Cardiac fibroblast (primary cell): ENCODE data around the gene SPATA45.

Experiments used
- DNase-seq, 2 donors: peaks; one replicate each; pipeline versions ENCODE4 v3.0.0 to v3.0.0-alpha.2; 2010; ENCODE audit warnings: low read depth in 2 of 2
- H3K4me3 ChIP-seq, 2 donors: replicated peaks in 1 of 2; 1 replicate in 1 of 2; 2 replicates in 1 of 2; pipeline ENCODE4 v1.5.1; 2011; ENCODE audit warnings: low read depth in 2 of 2, low read length in 2 of 2, mild to moderate bottlenecking in 2 of 2, moderate library complexity in 1 of 2
- TF ChIP-seq, protein P1 (sequence below): IDR thresholded peaks from one replicate; pipeline ENCODE4 v1.5.1; 2011; ENCODE audit warnings: low read depth, mild to moderate bottlenecking, low read length, inconsistent platforms

Gene SPATA45

DNA sequence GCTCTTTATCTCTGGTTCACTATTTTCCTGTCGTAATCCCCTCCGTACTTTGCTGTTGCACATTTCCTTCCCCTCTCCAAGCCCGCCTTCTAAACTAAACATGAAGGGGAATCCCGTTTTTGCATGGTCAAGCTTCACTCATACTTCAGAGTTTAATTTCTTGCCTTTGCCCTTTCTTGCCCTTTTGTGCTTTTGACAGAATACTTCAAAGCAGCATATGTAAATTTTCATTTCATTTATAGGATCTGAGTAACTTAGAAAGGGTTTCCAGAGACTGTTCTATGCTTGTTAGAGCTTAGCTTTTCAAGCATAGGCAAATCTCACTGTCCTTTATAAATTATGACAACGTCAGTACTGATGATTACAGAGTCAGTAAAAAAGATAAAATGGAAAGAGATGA lies 27.7 kb downstream of the SPATA45 start:
- peak; percentile 14 to 47 for DNase-seq
- no peak overlapping the region for H3K4me3 ChIP-seq
- TF ChIP-seq, protein P1, sequence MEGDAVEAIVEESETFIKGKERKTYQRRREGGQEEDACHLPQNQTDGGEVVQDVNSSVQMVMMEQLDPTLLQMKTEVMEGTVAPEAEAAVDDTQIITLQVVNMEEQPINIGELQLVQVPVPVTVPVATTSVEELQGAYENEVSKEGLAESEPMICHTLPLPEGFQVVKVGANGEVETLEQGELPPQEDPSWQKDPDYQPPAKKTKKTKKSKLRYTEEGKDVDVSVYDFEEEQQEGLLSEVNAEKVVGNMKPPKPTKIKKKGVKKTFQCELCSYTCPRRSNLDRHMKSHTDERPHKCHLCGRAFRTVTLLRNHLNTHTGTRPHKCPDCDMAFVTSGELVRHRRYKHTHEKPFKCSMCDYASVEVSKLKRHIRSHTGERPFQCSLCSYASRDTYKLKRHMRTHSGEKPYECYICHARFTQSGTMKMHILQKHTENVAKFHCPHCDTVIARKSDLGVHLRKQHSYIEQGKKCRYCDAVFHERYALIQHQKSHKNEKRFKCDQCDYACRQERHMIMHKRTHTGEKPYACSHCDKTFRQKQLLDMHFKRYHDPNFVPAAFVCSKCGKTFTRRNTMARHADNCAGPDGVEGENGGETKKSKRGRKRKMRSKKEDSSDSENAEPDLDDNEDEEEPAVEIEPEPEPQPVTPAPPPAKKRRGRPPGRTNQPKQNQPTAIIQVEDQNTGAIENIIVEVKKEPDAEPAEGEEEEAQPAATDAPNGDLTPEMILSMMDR = no peak

DNA sequence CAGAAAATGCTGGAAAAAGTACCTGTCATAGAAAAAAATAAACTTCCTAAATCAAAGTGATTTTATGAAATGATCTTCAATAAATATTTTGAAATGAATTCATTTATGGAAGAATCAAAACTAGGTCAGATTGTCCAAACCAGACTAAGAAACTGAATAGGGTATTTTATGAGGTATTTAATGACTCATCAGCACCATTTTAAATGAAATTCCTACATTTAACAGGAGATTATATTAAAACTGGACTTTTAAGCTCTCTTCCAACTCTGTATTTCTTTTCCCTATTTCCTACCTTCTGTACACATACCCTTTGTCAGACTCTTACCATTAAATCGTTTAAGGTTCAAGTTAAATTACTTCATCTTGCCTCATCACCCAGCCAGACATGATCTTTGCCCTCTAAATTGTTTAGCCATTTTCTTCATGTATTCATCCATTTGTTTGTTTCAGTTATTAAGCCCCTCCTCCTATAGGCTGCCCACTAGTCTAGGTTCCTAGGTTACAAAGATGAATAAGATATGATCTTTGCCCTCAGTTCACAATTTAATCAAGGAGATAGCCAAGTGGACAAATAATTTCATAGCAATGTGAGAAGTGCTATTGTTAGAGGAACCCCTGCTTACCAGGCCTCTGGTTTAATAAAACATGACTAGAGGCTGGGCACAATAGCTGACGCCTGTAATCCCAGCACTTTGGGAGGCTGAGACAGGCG lies 30.7 kb downstream of the SPATA45 start:
- no peak overlapping the region for H3K4me3 ChIP-seq
- TF ChIP-seq, protein P1 = no peak
- no peak for DNase-seq

DNA sequence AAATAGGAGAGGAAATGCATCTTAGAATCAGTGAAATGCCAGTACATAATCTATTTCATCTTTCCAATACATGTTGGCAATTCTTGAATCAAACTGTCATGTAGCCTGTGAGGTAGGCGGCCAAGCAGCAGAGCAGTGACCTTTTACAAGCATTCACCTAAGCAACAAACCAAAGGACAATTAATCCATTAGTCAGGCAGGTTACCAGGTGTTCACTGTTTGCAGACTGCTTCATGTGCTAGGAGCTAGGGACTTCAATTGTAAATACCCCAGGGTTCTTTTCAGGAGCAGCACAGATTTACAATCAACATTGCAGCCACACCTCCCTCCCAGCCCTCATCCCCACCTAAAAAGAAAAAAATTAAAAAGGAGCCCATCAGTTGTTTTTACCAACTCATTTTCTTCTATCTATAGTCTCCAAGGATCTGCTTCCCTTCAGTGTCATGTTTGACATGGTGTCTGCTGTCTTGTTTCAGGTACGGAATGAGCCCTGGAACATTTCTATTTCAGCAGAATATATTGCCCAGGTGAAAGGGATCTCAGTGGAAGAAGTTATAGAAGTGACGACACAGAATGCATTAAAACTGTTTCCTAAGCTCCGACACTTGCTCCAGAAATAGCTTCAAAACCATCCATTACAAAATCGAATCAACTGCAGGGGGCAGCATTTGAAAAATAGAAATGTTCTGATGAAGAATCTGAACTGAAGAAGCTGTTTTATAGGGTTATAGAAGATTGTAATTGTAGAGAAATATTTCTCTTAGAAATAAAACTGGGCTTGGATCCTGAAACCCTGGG lies 32.7 kb downstream of the SPATA45 start:
- no peak overlapping the region for H3K4me3 ChIP-seq
- peak; percentile 30 to 46 for DNase-seq
- TF ChIP-seq, protein P1 = peak; percentile 19

DNA sequence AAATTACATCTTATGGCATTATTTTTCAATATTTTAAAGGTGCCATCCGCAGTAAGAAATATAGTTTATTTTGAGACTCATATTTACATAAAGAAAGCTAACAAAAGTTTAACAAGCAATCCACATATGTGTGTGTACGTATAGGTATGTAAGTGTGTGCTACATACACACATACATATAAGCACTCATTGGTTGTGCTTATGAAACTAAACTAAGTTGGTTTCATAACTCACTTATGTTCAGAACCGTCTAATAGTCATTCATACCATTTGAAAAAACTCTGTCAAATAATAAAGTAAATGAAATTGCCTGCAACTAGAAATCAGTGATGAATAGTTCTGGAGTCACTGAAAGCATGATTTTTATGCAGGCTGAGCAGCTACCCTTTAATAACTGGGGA lies 41.7 kb downstream of the SPATA45 start:
- TF ChIP-seq, protein P1 = no peak
- no peak for DNase-seq
- no peak overlapping the region for H3K4me3 ChIP-seq

DNA sequence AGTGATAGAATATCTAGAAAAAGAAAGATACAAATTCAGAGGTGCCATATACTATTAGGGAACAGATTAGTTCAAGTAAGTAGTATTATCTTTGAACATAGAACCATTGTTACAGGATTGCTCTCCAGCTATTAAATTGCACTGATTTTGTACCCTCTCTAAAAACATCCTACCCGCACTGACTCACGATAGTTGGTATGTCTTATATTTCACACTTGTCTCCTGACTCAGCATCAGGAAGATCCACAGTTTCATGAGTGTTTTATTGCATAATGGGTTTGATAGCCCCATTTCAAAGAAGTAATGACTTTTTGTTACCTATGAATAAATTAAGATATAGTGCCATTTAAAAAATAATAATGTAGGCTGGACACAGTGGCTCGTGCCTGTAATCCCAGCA lies 49.8 kb downstream of the SPATA45 start:
- no peak overlapping the region for H3K4me3 ChIP-seq
- DNase-seq = peak in 1 of 2 donors; percentile 46
- TF ChIP-seq, protein P1 = no peak

DNA sequence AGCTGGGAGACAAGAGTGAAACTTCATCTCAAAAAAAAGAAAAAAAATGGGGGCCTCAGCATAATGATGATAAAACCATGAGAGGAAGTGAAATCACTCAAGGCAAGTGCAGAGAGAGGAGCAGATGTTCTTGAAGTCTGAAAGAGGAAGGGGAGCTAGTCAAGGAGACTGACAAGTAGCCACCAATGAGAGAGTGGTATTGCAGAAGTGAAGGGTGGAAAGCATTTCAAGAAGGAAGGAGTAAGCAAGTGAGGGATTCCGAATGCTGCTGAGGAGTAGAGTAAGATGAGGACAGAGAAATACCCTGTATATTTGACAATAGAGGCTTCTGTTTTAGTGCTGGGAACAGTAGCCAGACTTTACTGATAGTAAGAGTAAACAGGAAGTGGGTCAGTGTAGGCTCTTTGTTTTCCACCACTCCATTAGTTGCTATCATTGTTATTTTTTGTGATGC lies 52.9 kb downstream of the SPATA45 start:
- no peak overlapping the region for H3K4me3 ChIP-seq
- TF ChIP-seq, protein P1 = no peak
- peak in 1 of 2 donors; percentile 8 for DNase-seq
